GM11168 (cell line): ENCODE data around the gene TTC39C.
"Not testable (repeated sequence)": the region's sequence is repeated elsewhere in the genome, so short reads cannot be mapped to it uniquely, and the experiment has no call there.

Source experiments
- in situ Hi-C: fragments of 300-500 bp; cut with MboI; formaldehyde crosslinking; loops from one replicate; pipeline ENCODE4 v1.12.0; 2022; ENCODE audit warnings: low sequenced_read_pairs; ENCODE audit not compliant: unreplicated experiment

The TTC39C gene

DNA sequence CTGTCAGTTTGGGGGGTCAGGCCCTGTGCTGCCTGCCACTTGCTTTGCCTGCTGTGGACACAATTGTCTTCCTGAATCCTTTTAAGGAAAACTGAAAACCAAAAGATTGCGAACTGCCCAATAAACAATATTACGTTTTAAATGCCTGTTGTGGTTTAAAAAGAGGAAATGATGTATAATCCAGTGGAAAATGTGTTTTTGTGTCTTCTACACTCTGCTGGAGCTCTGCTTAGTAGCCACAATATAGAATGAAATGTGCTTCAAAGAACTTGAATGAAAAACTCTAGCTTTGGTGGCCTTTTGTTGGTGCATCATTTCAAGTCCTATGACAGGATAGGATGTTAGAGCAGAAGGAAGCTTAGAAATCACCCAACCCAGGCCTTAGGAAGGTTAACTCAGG, 101.1 kb downstream of the TTC39C start:
- in situ Hi-C loops, result loop anchor here (10.0 to 25.0 kb wide), 2 partner anchors 191 to 503 kb away; no protein-coding TSS in a partner anchor

DNA sequence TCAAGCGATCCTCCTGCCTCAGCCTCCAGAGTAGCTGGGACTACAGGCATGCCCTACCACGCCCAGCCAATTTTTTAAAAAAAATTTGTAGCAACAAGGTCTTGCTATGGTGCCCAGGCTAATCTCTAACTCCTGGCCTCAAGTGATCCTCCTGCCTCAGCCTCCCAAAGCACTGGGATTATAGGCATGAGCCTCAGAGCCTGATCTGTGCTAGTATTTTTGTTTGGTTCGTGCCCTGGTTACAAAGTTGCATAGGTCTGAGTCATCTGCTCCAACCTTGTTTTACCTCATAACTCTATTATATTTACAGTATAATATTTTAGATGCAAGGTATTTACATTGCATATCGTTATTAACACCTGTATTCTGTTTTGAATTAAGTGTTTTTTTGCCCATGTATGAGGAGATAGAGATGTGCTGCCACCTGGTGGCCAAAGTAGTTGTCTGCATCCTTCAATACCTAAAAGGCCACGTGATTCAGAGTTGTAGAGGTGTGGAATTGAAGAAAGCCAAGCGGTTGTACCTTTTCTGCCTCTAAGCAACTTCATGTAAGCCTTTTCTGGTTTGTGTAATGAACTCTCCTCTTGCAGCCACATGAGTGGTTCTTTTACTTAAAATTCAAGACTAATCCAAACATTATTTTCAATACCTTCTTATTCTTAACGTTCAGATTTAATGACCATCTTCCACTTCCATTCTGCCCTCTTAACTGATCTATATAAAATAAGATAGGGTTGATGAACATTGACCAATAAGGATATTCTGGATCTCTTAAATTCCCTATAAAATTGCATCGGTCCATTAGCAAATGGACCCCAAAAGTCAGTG, 104.4 kb downstream of the TTC39C start:
- in situ Hi-C loops, result loop anchor here (10.0 to 25.0 kb wide), 2 partner anchors 194 to 507 kb away; no protein-coding TSS in a partner anchor

DNA sequence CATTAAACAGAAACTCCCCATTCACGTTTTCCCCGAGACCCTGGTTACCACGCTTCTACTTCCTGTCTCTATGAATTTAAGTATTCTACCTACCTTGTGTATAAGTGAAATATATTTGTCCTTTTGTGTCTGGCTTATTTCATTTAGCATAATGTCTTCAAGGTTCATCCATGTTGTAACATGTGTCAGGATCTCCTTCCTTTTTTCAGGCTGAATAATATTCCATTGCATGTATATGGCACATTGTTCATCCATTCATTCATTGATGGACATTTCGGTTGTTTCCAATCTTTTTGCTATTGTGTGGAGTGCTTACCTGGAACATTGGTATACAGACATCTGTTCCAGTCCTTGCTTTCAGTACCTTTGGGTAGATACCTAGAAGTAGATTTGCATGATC, 106.1 kb downstream of the TTC39C start:
- in situ Hi-C loops, result loop anchor here (25.0 kb wide), 1 partner anchor 508 kb away; no protein-coding TSS in a partner anchor

DNA sequence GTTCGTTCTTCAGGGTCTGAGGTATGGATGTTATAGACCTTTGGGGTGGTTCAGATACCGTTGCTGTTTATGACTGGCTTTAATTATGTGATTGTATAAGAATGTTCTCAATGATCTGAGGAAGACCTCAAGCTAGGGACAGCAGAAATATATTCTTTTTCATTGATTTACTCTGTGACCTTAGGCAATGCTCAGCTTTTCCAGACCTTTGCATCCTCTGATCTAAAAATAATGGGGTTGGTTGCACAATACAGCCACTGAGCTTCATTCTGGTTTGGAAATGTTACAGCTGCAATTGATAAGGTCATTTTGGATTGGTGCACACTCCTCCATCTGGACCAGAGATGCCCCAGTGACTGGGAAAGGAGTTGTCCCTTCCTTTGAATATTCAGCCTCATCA, 107.1 kb downstream of the TTC39C start:
- in situ Hi-C loops, result loop anchor here (25.0 kb wide), 1 partner anchor 509 kb away; no protein-coding TSS in a partner anchor

DNA sequence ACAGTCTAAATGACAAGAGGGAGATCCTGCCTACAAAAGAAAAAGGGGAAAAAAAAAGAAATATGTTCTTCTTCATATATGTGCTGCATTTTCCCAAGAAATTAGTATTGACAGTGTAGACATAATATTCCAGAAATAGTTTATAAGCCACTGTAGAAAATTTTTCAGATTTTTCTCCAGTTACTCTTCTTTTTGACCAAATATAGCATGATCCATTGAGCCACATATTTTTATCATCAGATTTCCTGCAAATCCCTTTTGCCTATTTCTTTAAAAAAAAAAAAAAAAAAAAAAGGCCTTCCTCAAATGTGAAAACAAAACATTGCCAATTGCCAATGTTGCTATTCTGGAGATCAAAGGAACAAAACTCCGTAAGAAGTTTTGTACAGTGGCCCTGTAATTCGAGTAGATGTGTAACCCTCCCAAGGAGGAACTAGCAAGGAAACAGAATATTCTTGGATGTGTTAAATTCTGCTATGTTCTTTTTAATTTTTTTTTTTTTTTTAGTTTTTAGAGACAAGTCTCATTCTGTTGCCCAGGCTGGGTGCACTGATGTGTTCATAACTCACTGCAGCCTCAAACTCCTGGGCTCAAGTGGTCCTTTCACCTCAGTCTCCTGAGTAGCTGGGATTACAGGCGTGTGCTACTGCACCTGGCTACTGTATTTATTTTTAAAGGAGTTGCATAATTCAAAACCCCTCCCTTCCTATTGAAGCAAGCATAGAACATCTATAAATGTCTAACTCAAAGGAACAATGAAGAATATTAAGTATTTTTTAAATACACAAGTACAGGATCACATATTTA, 111.8 kb downstream of the TTC39C start:
- in situ Hi-C loops, result no loop called here

DNA sequence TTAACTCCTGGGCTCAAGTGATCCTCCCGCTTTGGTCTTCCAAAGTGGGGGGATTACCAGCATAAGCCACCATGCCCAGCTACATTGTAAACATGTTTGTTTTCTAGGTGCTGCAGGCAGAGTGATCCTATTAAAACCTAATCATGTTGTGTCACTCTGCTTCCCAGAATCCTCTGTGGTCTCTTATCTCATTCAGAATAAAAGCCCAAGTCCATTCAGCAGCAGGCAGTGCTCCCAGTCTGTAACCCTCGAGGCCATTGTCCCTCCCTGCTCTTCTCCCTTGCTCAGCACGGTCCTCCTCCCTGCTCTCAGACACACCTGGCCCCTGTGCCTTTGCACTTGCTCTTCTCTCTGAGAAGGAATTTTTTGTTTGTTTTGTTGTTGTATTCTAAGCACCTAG, 113.2 kb downstream of the TTC39C start:
- in situ Hi-C loops, result no loop called here

DNA sequence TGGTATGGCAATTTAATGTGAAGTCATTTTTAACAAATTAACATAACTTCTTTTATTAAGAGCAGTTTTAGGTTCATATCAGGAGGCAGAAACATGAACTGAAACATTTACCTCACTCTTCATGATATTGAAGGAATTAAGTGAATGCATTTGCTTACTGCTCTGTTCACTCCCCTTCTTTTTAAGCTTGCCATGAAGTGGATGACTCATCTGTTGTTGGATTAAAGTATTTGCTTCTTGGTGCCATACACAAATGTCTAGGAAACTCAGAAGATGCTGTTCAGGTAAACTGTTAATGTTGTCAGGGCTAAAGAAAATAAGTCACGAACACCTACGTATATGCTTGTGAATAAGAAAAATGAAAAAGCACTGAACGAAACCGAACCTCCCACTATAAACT, 114.1 kb downstream of the TTC39C start:
- in situ Hi-C loops, result no loop called here

DNA sequence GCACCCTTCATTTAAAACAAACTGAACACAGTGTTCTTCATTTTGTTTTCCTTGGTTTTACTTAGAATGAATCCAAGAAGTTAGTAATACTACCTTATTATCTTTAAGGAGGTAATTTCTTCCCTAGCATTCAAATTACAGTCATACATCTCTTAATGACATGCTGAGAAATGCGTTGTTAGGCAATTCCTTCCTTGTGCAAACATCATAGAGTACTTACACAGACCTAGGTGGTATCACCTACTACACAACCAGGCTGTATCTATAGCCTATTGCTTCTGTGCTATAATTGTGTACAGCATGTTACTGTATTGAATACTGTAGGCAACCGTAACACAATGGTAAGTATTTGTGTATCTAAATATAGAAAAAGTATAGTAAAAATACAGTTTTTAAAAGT, 115.9 kb downstream of the TTC39C start:
- in situ Hi-C loops, result no loop called here

DNA sequence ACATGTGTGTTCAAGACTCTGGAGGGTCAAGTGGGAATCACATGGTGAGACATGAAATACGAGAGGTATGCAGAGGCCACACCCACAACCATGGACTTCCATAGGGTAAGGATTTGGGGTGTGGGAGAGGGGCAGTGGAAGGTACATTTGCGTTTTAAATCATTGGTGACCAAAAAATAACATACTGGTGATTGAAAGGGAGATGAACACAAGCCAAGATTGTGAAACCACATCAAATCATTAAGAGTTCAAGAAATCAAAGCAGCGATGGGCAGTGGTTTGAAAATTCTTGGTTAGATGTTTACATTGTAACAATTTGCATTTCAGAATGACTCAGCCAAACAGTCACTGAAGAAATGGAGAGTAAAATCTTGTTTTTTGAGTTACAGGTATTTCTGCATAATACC, 122.4 kb downstream of the TTC39C start:
- in situ Hi-C loops, result no loop called here

DNA sequence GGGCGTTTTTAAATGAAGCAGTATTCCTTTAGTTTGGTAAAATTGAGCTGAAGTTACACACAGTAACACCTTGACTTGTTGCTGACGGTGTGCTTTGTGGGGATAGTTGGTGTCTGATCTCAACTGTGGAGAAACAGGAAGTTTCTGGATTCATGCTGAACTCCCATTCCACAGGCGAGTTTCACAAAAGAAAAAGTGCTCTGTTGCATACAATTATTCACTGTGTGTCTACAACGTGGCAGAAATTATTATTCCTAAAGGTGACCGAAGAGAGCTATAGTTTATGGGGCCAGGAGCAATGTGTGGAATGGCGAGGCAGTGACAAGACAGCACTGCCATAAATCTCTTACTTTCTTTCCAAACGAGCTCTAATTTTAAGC, 123.8 kb downstream of the TTC39C start:
- in situ Hi-C loops, result no loop called here

DNA sequence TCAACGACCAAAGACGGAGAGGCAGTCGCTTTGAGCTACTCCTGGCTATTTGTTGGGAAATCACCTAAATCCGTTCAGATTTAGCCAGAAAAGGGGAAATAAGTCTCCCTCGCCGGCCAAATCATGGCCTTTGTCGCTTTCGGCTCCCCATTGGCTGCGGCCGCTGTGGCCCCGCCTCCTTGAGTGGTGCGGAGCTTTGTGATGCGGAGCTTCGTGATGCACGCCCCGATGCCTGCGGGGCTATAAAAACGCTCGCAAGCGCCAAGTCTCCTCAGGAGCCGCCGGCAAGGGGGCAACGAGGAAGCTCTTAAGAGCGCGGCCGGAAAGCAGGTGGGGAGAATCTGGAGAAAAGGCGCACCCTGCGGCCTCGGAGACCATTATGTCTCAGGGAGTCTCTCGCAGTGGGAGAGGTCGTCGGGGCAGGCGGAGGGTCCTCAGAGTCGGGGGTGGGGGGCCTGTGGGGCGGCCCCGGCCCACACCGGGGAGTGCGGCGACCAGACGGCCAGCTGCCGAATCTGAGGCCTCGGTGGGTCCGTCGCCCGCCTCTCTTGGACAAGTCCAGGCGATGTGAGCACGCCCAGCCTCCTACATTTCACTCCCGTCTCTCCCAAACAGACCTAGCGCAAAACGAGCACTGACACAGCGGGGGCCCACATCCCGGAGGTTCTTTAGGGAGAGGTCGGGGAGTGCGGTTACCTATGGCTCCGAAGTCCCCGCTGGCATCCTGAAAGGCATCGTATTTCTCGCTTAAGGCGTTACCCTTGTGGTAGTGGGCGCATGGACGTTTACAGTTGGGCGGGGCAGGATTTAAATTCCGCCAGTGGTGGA, 124.4 kb downstream of the TTC39C start, which contains the start of gene CABYR:
Gene CABYR (plus strand): TSS at position 274 of the 828 bp plus-strand sequence. CDS start 4,053 bp downstream, outside the sequence.
- in situ Hi-C loops, result no loop called here

DNA sequence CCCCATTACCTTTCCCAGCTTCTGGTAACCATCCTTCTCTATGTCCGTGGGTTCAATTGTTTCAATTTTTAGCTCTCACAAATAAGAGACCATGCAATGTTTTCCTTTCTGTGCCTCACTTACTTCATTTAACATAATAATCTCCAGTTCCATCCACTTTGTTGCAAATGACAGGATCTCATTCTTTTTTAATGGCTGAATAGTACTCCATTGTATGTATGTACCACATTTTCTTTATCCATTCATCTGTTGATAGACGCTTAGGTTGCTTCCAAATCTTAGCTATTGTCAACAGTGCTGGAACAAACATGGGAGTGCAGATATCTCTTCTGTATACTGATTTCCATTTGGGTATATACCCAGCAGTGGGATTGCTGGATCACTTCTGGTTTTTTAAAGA, 126.1 kb downstream of the TTC39C start:
- in situ Hi-C loops, result no loop called here

DNA sequence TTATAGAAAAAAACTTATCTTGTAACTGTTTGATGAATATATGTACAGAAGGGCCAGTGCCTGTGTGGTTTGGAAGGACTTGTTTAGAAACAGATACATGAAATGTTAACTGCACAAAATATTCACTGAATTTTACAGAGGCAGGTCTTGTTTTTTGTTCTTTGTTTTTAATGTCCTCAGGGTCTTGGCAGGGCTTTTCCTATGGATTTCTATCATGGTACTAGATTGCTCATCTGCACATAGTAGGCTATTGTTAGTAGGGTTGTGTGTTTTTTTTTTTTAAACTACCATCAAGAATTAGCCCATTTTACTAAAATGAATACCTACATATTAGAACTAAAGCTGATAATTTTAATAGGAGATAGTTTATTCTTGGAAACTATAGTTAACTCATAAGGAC, 127.8 kb downstream of the TTC39C start:
- in situ Hi-C loops, result no loop called here

DNA sequence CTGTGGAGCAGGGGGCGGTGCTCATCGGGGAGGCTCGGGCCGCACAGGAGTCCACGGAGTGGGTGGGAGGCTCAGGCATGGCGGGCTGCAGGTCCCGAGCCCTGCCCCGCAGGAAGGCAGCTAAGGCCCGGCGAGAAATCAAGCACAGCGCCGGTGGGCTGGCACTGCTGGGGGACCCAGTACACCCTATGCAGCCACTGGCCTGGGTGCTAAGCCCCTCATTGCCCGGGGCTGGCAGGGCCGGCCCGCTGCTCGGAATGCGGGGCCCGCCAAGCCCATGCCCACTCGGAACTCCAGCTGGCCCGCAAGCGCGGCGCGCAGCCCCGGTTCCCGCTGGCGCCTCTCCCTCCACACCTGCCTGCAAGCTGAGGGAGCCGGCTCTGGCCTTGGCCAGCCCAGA, 135.0 kb downstream of the TTC39C start:
- in situ Hi-C loops, result not testable (repeated sequence)

DNA sequence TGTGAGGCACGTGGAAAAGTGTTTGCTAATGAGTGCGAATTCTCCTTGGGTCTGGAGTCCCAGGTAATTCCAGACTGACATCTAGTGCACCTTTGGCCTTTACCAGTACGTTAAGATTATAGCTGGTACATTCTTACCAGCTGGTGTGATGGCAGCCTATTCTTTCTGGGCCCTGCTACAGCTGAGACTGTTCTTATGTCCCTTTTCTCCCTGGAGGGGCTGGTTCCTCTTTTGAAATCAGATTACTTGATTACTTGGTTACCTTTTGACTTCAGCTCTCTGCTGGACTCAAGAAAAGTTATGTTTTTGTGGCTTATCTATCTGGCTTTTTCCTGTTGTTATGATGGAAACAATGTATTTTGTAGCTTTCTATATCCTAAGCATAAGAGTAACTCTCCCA, 138.8 kb downstream of the TTC39C start:
- in situ Hi-C loops, result loop anchor here (25.0 kb wide), 1 partner anchor 334 kb away; no protein-coding TSS in a partner anchor

DNA sequence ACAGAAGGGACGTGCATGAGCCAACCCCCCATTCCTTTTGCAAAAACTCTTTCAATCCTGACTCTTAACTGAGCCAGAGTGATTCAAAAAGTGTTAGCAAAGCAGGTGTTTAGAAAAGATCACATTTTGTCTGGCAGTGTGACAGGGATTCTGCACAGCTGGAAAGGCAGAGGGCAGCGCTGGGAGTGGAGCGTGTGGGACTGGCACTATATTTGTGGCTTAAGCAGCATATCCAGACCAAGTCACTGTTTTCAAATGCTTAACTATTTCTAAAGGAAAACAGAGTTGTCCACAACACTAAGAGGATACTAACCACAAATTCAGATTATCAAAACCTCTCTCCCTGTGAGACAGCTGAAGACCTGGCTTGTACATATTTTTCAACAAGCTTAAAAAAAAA, 143.3 kb downstream of the TTC39C start:
- in situ Hi-C loops, result loop anchor here (25.0 kb wide), 1 partner anchor 329 kb away; no protein-coding TSS in a partner anchor

DNA sequence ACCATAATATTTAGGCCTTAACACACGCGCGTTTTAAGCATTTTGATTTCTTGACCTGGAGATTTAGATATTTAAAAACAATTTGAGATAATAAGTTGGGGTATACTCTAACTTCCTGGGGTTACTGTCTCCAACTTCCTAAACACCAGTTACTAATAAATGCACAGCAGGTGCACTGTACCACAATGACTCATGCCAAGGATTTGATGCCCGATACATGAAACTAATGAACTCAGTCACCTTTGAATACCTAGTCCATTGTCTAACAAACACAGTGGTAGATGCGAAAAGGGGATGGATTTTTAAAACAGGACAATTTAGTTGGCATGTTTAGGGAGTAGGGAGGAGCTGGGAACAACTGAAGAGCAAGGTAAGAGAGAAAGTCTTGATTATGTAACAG, 145.5 kb downstream of the TTC39C start:
- in situ Hi-C loops, result loop anchor here (25.0 kb wide), 1 partner anchor 327 kb away; no protein-coding TSS in a partner anchor

DNA sequence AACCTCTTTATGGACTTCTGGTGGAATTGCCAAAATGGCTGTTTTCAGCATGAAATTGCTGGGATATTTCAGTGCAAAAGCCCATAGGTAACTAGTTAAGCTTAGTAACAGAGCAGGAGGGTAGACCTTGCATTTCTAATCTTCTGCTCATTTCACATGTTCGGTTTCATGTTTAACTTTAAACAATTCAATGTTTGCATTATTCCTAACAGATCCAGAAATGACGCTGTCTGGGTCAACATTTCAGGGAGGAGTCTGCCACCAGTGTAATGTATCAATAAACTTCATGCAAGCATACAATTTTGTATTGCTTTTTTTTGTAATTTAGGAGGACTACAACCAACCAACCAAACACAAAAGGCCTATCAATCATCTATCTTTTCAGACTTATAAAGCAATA, 146.8 kb downstream of the TTC39C start:
- in situ Hi-C loops, result loop anchor here (25.0 kb wide), 1 partner anchor 326 kb away; no protein-coding TSS in a partner anchor

DNA sequence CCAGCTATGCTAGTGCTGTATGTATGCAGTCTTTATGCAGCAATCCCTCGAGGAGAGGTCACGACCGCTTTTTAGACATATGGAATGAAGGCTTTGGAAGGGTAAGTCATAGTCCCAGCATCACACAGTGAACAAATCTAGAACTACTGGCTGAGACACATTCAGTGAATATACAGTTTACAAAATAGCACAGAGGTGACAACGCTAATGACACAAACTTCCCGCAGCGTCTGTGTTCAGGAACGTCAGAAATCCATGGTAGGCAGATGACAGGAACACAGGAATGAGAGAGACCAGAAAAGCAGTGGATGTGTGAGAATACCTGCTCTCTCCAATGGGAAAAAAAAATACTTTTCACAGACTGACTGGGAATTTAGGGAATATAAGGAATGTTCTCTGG, 153.9 kb downstream of the TTC39C start:
- in situ Hi-C loops, result loop anchor here (25.0 kb wide), 1 partner anchor 319 kb away; no protein-coding TSS in a partner anchor

DNA sequence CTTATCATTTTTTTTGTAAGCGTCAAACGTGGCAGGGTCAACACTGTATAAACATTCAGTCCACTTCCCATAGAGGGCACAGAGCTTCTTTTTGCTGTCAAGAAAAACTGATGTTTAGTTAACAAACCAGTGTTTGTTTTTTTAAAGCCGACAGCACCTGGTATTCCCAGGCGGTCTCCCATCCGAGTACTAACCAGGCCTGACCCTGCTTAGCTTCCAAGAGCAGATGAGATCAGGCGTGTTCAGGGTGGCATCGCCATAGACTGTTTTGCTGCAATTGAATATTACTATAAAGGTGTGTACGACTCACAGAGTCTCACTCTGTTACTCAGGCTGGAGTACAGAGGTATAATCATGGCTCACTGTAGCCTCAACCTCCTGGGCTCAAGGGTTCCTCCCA, 155.8 kb downstream of the TTC39C start:
- in situ Hi-C loops, result loop anchor here (25.0 kb wide), 1 partner anchor 317 kb away; no protein-coding TSS in a partner anchor
